HG02884 (cell line): Measurements from ENCODE around the gene MAP2.
A peak's percentile ranks its signal among the peaks of the same experiment; 100 is the strongest.

Experiments used
- ATAC-seq: cut with Tn5 transposase; IDR thresholded peaks from one replicate; pipeline ENCODE4 v1.9.1; 2021; ENCODE audit warnings: mild to moderate bottlenecking, moderate library complexity; ENCODE audit not compliant: unreplicated experiment

The MAP2 gene

GRCh38 chr2:209424781-209425470, 1.1 kb downstream of the MAP2 start:
- no peak for ATAC-seq

- peak; percentile 31 for ATAC-seq
Measured at GRCh38 chr2:209425471-209426071, 1.7 kb downstream of the MAP2 start.

- no peak for ATAC-seq
Measured at GRCh38 chr2:209426432-209426831, 2.6 kb downstream of the MAP2 start.

- ATAC-seq = no peak
Measured at GRCh38 chr2:209431701-209432100, 7.9 kb downstream of the MAP2 start.

- no peak for ATAC-seq
Measured at GRCh38 chr2:209441541-209441940, 17.7 kb downstream of the MAP2 start.

GRCh38 chr2:209442939-209443338, 19.1 kb downstream of the MAP2 start:
- ATAC-seq = no peak

- ATAC-seq = no peak
Measured at GRCh38 chr2:209445485-209445884, 21.6 kb downstream of the MAP2 start.

GRCh38 chr2:209451209-209451834, 27.5 kb downstream of the MAP2 start:
- no peak for ATAC-seq

- ATAC-seq = no peak
Measured at GRCh38 chr2:209456489-209456888, 32.6 kb downstream of the MAP2 start.

GRCh38 chr2:209458008-209458979, 34.4 kb downstream of the MAP2 start:
- no peak for ATAC-seq

- no peak for ATAC-seq
Measured at GRCh38 chr2:209459359-209459758, 35.5 kb downstream of the MAP2 start.

GRCh38 chr2:209460151-209460761, 36.4 kb downstream of the MAP2 start:
- no peak for ATAC-seq

GRCh38 chr2:209463226-209463625, 39.4 kb downstream of the MAP2 start:
- ATAC-seq = no peak

GRCh38 chr2:209463835-209464234, 40.0 kb downstream of the MAP2 start:
- no peak for ATAC-seq

- ATAC-seq = no peak
Measured at GRCh38 chr2:209468846-209469245, 45.0 kb downstream of the MAP2 start.

GRCh38 chr2:209469481-209469880, 45.6 kb downstream of the MAP2 start:
- ATAC-seq = no peak

- no peak for ATAC-seq
Measured at GRCh38 chr2:209470466-209470865, 46.6 kb downstream of the MAP2 start.

- no peak for ATAC-seq
Measured at GRCh38 chr2:209471037-209471436, 47.2 kb downstream of the MAP2 start.

GRCh38 chr2:209472112-209472832, 48.4 kb downstream of the MAP2 start:
- ATAC-seq = no peak

- ATAC-seq = no peak
Measured at GRCh38 chr2:209472871-209473270, 49.0 kb downstream of the MAP2 start.
